ENCODE measurements around the gene KRTAP10-3.
"Not testable (repeated sequence)": the region's sequence is repeated elsewhere in the genome, so short reads cannot be mapped to it uniquely, and the experiment has no call there.

KRTAP10-3 gene, protein sequence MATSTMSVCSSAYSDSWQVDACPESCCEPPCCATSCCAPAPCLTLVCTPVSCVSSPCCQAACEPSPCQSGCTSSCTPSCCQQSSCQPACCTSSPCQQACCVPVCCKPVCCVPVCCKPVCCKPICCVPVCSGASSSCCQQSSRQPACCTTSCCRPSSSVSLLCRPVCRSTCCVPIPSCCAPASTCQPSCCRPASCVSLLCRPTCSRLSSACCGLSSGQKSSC

DNA sequence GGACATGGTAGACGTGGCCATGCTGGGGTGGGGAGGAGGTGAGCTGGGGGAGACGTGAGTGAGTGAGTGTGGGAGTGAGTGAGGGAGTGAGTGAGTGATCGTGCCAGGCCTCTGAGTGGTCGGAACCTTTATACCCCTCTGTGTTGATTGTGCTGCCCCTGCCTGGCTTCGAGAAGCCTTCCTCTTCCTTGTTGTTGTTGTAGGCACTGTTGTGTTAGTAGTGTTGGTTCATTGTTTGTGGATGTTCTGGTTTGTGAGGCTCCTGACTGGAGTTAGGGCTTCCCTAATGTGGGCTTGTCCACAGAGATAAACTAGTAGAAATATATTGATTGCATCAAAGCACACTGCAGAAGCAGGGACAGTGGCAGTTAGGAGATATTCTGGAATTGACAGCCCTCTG, at the start of gene KRTAP10-3:
Gene KRTAP10-3 (minus strand): TSS at position 101 of the 400 bp plus-strand sequence. CDS start 80 bp downstream, at position 21.
- DNase-seq: no peak

DNA sequence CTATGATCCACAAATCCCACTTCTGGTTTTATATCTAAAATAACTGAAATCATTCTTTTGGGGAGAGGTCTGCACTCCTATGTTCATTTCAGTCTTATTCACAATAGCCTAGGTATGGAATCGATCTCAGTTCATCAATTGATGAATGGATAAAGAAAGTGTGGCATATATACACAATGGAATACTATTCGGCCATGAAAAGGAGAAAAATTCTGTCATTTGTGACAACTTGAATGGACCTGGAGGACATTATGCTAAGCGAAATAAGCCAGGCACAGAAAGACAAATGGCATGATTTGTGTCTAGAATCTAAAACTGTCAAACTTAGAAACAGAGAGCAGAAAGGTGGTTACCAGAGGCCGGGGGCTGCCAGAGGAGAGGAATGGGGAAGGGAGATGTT, 47.9 kb upstream of the KRTAP10-3 start:
- DNase-seq: no peak

DNA sequence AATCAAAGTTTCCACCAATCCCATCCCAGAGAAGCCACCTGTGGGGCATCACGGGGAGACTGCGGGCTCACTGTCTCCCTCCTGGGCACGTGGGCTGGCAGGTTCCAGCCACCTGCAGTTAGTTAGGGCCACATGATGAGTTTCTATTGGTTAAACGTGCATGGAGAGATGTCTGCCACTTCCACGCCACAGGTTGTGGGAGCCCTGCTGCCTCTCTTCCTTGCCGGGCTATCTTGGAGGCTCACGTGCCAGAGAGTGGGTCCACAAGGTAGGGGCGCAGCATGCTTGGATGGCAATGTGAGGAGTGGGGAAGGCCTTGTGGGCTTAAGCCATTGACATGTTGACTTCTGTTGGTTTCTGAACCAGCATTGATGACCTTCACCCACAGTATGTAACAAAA, 45.3 kb upstream of the KRTAP10-3 start:
- no peak for DNase-seq

DNA sequence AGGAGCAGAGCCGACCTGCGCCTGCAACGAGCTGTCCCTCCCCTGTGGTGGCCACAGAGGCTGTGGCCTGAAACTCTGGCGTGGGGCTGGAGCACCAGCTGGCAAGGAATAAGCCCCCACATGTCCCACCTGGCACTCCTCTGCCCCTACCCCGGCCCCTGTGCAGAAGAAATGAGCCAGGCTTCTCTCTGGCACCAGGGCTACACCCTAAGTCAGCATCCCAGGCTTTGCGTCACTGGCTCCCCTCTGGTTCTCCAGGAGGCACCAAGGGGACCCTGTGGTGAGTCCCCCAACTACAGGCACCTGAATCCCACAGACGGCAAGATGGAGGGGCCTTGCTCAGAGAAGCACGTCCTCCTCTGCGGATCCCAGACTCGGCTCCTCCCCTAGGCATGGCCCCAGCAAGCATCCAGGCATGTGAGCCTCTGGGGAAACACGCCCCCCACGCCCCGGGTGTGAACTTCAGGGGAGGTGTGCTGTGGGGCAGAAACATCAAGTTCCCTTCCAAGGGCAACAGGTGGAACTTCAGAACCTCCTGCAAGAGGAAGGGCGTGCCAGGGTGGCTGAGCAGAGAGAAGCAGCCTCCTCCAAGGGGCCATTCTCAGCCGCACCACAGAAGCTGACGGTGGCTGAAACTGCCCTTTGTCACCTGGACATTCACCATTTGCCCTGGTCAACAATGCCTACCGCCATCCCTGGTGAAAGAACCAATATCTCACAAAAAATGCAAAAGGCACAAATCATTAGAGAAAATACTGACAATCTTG, 44.7 kb upstream of the KRTAP10-3 start:
- DNase-seq: no peak

DNA sequence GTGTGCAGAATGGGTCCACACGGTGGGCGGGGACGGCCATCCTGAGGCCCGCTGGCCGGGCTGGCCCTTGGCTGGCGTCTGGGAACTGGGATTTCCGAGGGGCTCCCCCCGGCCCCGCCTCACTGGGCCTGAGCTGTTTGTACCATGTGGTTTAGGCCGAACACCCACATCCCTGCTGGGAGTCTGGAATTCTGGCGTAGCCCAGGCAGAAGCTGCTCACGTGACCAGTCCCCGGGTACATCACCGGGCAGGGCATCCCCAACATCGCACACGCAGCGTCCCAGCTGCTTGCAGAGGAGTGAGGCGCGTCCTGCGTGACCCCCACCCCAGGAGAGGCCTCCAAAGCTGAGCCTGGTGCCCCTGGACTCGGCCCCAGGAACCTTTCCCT, 43.9 kb upstream of the KRTAP10-3 start:
- no peak for DNase-seq

DNA sequence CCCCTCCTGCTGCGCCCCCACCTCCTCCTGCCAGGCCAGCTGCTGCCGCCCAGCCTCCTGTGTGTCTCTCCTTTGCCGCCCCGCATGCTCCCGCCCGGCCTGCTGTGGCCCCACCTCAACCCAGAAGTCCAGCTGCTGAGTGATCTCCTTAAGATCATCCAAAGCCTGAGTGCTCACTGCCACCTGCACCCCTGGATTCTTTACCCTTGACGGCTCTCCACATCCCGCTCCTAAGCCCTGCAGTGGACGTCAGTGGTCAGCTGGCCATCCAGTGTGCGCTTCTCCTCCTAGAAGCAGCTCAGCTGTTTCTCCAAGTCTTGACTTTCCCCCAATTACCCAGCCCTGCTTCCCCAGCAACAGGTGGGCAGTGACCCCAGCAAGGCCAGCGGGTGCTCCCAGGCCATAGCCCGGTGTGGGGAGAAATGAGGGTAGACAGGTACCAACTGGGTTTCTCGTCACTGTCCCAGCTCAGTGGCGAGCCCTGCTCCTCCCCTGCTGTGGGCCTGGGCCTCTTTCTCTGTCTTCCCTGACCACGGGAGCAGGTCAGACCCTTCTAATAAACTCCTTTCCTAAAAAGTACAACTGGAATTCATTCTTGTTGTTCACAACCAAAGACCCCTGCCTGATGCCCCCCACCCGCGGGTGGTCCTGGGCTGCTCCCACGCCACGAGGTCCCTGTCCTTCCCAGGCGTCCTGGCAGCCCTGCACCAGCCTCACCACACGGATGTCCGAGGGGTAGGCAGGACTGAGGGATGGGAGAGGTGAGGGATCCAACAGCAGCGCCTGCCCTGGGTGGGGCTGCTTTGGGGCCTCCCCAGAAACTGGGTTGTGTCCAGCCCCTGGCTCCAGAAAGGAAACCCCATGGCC, 43.2 kb upstream of the KRTAP10-3 start:
- no peak for DNase-seq

DNA sequence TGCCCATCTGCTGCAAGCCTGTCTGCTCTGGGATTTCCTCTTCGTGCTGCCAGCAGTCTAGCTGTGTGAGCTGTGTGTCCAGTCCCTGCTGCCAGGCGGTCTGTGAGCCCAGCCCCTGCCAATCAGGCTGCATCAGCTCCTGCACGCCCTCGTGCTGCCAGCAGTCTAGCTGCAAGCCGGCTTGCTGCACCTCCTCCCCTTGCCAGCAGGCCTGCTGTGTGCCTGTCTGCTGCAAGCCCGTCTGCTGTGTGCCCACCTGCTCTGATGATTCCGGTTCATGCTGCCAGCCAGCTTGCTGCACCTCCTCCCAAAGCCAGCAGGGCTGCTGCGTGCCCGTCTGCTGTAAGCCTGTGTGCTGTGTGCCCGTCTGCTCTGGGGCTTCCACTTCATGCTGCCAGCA, 42.5 kb upstream of the KRTAP10-3 start:
- DNase-seq: not testable (repeated sequence)

DNA sequence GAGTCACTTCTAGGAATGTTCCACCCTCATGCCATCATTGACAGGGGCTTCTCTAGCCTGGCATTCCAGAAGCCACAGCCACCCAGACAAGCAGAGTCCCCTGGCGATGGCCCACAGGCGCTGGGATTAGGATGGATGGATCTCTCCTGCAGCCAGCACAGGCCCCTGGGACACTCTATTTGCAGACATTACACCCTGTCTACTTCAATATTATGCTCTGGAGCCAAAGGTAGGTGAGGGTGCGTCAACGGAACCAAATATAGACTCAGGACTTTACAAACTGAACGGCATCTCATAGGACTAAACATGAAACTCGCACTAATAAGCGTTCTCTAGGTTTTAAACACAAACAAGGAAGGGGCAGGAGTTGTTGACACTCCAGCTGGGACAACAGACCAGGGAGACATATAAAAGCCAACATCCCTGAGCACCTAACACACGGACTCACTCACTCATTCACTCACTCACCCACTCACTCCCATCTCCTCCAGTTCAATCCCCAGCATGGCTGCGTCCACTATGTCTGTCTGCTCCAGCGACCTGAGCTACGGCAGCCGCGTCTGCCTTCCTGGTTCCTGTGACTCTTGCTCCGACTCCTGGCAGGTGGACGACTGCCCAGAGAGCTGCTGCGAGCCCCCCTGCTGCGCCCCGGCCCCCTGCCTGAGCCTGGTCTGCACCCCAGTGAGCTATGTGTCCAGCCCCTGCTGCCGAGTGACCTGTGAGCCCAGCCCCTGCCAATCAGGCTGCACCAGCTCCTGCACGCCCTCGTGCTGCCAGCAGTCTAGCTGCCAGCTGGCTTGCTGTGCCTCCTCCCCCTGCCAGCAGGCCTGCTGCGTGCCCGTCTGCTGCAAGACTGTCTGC, 41.8 kb upstream of the KRTAP10-3 start, which contains the start of gene KRTAP10-7:
Gene KRTAP10-7 (plus strand): TSS at position 480 of the 861 bp plus-strand sequence. CDS start 25 bp downstream, at position 505.
- DNase-seq: not testable (repeated sequence)

DNA sequence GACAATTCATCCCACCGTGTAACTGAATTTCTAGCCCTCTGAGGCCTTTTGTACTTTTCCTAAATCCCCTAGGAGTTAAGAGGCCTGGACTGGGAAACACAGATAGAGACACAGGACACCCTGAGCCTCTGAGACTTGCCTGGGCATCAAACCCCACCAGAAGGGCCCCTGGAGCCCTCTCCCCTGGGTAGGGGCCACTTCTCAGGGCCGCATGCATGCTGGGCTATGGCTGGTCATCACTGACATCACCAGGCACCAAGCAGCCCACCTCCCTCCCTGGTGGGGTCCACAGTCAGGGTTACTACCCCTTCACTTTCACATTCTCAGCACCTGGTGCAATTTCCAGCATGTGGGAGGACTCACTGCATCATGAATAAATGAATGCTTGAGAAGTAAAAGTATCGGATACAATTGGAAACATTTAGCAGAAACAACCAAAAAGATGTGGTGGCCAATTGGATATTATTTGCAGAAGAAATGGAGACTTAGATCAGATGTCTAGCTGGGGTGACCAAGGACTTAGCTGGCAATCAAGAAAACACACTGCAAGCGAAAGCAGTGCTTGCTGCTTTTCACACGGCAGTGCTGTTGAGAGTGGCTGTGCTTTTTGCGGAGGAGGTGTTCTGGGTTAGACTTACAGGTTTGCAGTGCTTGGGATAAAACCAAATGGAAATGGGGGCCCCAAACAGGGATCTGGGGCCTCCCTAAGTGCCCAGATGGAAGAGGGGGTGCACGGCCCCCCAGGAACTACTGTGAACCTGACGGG, 40.9 kb upstream of the KRTAP10-3 start:
- DNase-seq: no peak

DNA sequence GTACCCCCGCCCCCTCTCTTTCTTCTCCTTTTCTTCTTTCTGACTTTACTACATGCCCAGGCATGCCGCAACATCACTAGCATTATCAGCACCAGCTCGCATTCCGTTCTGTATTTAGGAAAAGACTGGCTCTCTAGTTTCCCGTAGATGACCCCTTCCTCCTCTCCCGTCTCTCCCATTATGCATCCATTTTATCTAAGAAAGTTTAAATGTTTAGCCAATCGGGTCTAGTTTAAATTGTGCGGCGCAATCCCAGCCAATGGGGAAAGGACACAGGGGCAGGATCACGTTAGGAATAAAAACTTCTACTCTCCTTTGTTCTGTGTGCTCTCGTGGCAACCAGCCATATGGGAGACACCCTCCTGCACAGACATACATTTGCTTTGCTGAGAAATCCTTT, 39.5 kb upstream of the KRTAP10-3 start:
- no peak for DNase-seq

DNA sequence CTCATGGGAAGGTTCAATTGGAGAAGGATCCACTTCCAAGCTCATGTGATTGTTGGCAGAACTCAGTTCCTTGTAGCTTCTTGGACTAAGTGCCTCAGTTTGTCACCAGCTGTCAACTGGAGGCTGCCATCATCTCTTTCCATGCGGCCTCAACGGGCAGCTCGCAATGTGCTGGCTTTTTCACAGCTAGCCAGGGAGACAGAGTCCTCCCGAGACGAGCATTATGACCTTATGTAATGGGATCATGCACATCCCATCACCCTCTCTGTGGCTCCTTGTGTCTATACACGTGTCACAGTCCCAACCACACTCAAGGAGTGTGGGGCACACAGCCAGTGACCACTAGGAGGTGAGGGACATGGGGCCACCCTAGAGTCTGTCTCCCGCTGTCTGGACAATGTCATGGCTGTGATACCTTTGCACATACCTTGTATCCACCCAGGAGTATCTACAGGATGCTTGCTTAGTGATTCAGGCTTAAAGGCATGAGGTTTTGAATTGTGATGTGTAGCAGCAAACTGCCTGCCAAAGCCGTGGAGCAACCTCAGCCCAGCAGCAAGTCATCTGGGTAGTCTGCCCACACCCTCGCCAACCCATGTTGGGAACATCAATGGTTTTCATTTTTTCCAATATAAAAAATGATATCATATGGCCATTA, 37.6 kb upstream of the KRTAP10-3 start:
- no peak for DNase-seq

DNA sequence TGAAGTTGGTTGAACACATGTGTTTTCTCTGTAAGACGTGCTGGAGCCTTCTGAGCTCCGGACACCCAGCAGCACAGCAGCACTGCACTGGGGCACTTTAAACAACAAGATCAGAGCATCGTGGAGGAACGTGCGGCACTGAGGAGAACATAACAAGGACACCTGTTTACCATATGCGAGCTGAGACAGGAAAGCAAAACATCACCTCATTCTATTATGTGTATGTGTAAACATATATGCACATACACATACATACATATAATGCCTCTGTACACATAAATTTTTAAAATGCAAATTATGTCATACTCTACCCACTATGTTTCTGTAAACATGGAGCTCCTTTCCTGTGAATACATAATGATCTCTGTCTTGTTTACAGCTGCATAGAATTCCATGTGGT, 36.9 kb upstream of the KRTAP10-3 start:
- DNase-seq: no peak

DNA sequence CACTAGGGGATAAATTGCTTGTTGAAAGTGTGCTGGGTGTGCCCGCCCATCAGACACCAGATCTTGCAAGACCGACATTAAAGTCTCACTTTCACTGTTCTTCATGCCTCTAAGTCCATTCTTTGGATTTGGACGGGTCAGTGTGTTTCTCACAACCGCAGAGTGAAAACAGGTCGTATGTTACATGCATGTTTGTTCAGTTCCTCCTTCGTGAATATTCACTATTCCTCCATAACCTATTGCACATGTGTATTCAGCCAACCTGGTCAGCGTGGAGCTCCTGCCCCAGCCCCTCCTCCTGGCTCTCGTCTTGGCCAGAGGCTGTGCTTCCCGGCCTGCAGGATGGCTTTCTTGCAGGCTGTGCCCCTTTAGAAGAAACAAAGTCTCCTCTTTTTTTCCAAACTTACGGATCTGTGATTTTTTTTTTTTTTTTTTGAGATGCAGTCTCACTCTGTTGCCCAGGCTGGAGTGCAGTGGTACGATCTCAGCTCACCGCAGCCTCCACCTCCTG, 35.9 kb upstream of the KRTAP10-3 start:
- DNase-seq: no peak

DNA sequence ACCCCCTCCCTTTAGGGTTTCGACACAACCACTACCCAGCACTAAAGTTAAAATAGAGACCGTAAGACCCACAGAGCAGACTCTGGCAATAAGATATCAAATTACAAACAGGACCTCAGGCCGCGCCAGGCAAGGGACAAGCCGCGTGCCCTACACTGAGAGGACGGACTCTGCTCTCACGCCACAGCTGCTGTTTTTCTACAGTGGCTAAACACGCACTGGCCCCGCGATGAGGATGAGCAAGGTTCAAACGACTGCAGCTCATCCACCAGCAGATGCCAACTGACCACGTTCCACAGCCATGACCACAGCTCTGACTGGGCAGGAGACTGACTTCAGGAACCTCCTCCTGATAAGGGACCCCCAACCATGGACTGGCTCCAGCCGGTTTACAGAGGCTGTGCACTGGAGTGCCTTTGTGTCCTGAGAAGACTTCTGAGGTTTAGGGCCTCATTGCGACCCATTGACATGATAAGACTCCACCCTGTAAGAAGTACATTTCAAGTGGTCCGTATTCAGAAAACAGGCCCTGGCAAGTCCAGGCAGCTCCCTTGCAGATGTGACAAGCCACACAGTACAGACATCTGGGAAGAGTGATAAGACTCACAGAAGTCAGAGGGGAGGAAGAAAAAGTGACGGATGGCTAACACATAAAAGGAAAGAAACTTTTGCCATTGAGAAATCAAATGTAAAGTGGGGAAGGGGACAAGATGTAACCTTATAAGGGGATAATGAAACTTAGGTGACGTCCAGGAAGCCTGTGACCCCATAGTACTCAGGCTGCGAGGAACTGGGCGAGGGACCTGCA, 35.2 kb upstream of the KRTAP10-3 start:
- no peak for DNase-seq

DNA sequence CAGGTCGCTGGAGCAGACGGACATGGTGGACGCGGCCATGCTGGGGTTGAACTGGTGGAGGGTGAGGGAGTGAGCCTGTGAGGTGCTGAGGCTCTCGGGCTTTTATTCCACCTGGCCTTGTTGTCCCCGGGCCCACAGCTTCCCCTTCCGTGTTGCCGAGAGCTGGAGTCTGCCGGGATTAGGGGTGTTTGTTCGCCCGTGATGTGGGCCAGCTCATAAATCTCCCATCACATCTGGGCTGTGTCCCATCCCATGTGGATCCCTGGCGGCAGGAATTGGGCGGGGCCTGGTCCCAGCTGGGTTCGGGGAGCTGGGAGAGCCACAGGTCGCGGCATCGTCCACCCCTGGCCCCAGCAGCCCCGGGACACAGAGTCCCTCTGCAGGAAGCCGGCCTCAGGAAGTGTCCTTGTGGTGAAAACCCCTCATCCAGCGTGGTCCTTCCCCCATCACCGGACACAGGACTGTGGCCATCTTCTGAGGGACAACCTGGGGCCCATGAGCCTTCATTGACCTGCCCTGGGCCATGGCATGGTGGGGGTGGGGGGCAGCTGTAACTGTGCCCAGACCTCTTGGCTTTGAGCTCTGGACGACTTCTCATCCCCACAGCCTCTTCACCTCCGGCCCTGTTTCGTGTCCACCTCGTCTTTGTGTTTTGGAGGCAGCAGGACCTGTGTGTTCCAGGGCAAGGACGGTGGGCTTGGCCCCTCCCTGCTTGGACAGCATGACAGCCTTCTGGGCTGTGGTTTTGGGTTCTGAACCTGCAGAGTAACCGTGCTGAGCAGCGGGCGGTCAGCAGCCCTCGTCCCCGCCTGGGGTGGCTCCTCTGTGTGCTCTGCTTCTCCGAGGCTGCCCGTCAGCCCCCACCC, 34.1 kb upstream of the KRTAP10-3 start, which contains the start of gene KRTAP10-6:
Gene KRTAP10-6 (minus strand): TSS at position 60 of the 866 bp plus-strand sequence. CDS start 21 bp downstream, at position 39.
- no peak for DNase-seq

DNA sequence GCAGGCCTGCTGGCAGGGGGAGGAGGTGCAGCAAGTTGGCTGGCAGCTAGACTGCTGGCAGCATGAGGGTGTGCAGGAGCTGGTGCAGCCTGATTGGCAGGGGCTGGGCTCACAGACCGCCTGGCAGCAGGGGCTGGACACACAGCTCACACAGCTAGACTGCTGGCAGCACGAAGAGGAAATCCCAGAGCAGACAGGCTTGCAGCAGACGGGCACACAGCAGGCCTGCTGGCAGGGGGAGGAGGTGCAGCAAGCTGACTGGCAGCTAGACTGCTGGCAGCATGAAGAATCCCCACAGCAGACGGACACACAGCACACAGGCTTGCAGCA, 33.2 kb upstream of the KRTAP10-3 start:
- DNase-seq: not testable (repeated sequence)

DNA sequence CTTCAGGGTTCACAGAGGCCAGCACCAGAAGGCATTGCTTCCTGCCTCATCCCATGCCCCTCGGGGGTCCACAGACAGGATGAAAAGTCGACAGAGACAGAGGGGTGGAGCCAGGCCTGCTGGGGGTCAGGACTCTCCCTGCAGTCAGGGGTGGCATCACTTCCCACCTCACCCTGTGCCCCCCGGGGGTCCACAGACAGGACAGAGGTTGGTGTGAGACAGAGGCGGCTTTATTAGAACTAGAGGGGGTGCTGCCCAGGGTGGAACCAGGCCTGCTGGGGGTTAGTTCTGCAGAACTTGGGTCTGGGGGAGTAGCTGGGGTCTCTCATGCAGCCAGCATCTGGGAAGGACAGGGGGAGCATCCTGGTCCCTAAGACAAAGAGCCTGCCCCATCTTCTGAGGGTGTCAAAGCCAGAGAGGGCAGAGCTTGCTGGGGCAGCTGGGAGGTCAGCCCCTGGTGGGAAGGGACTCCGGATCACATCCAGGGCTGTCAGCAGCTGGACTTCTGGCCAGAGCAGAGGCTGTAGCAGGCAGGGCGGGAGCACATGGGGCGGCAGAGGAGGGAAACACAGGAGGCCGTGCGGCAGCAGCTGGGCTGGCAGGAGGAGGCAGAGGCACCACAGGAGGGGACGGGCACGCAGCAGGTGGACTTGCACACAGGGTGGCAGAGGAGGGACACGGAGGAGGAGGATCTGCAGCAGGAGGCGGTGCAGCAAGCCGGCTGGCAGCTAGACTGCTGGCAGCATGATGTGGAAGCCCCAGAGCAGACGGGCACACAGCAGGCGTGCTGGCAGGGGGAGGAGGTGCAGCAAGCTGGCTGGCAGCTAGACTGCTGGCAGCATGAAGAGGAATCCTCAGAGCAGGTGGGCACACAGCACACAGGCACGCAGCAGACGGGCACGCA, 32.6 kb upstream of the KRTAP10-3 start:
- DNase-seq: not testable (repeated sequence)

DNA sequence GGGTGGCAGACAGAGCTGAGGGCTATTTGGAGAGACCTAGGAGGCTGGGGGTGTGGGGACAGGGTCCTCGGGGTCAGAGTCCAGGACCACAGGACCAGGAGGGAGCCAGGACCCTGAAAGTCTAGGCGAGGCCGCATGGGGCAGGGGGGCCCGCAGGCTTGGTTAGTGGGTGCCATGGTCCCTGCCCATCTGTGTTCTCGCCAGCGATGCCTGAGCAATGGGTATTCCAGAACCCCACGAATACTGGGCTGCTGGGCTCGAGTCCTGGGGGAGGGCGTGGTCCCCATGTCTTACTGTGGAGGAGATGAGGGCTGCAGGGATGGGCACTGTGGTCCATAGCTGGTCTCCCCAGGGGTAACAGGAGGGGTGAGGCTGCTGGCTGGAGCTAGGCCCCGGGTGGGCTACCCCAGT, 31.7 kb upstream of the KRTAP10-3 start:
- no peak for DNase-seq

Data from amniotic stem cell (primary cell).